SK-N-SH treated with all-trans-retinoic acid at 6 μM for 48 hours (cell line): ENCODE measurements around the gene LRP11.
"Not testable (repeated sequence)": the region's sequence is repeated elsewhere in the genome, so short reads cannot be mapped to it uniquely, and the experiment has no call there.

ENCODE experiments used
- ATAC-seq: fragments of 200-7000 bp; cut with Tn5 transposase; 3 replicates; pipeline ENCODE4 v1.9.1; 2020; ENCODE audit warnings: mild to moderate bottlenecking, moderate library complexity
- ARNTL ChIP-seq: fragments of 450-650 bp; formaldehyde crosslinking; IDR thresholded peaks from 2 replicates; pipeline ENCODE4 v1.5.0; 2020; ENCODE audit warnings: low read depth, mild to moderate bottlenecking, moderate library complexity, borderline replicate concordance
- BACH2 ChIP-seq: fragments of 250-450 bp; sonication (Bioruptor Pico); IDR thresholded peaks from 2 replicates; pipeline ENCODE4 v1.9.0; 2021; ENCODE audit warnings: mild to moderate bottlenecking, borderline replicate concordance
- CSDC2 ChIP-seq: fragments of 250-450 bp; sonication (Bioruptor Pico); IDR thresholded peaks from 2 replicates; pipeline ENCODE4 v1.5.0; 2020; ENCODE audit warnings: mild to moderate bottlenecking, moderate library complexity
- ESRRG ChIP-seq: fragments of 250-450 bp; sonication (Bioruptor Pico); IDR thresholded peaks from 2 replicates; pipeline ENCODE4 v1.6.1; 2021; ENCODE audit warnings: mild to moderate bottlenecking
- GLIS3 ChIP-seq: fragments of 250-450 bp; sonication (Bioruptor Pico); IDR thresholded peaks from 2 replicates; pipeline ENCODE4 v1.5.0; 2020; ENCODE audit warnings: mild to moderate bottlenecking, moderate library complexity
- ISL1 ChIP-seq: fragments of 250-450 bp; sonication (Bioruptor Pico); IDR thresholded peaks from 2 replicates; pipeline ENCODE4 v2.1.2; 2022; ENCODE audit warnings: mild to moderate bottlenecking, moderate library complexity
- OSR1 ChIP-seq: fragments of 250-450 bp; sonication (Bioruptor Pico); IDR thresholded peaks from 2 replicates; pipeline ENCODE4 v1.8.0; 2022; ENCODE audit warnings: moderate library complexity, mild to moderate bottlenecking, inconsistent platforms
- POU6F1 ChIP-seq: fragments of 250-450 bp; sonication (Bioruptor Pico); IDR thresholded peaks from 2 replicates; pipeline ENCODE4 v1.8.0; 2021; ENCODE audit warnings: low read depth, mild to moderate bottlenecking, moderate library complexity, borderline replicate concordance
- PPARA ChIP-seq: fragments of 250-450 bp; sonication (Bioruptor Pico); IDR thresholded peaks from 2 replicates; pipeline ENCODE4 v1.5.0; 2020; ENCODE audit warnings: mild to moderate bottlenecking, borderline replicate concordance
- RARB ChIP-seq: fragments of 250-450 bp; sonication (Bioruptor Pico); IDR thresholded peaks from 2 replicates; pipeline ENCODE4 v1.8.0; 2021; ENCODE audit warnings: mild to moderate bottlenecking, moderate library complexity
- SNAI2 ChIP-seq: fragments of 250-450 bp; sonication (Bioruptor Pico); IDR thresholded peaks from 2 replicates; pipeline ENCODE4 v1.5.0; 2020; ENCODE audit warnings: mild to moderate bottlenecking, moderate library complexity
- TCF4 ChIP-seq: fragments of 250-450 bp; sonication (Bioruptor Pico); IDR thresholded peaks from 2 replicates; pipeline ENCODE4 v1.8.0; 2021; ENCODE audit warnings: mild to moderate bottlenecking, moderate library complexity, borderline replicate concordance
- TOX ChIP-seq: fragments of 250-450 bp; sonication (Bioruptor Pico); IDR thresholded peaks from 2 replicates; pipeline ENCODE4 v1.8.0; 2021; ENCODE audit warnings: mild to moderate bottlenecking, moderate library complexity, borderline replicate concordance
- TSHZ2 ChIP-seq: fragments of 250-450 bp; sonication (Bioruptor Pico); IDR thresholded peaks from 2 replicates; pipeline ENCODE4 v1.5.0; 2020; ENCODE audit warnings: mild to moderate bottlenecking, moderate library complexity
- ZC3H10 ChIP-seq: fragments of 250-450 bp; sonication (Bioruptor Pico); IDR thresholded peaks from 2 replicates; pipeline ENCODE4 v1.5.1; 2021; ENCODE audit warnings: mild to moderate bottlenecking, moderate library complexity
- ZFP3 ChIP-seq: fragments of 250-450 bp; sonication (Bioruptor Pico); IDR thresholded peaks from 2 replicates; pipeline ENCODE4 v1.5.0; 2020; ENCODE audit warnings: mild to moderate bottlenecking, moderate library complexity
- ZFP30 ChIP-seq: fragments of 450-650 bp; formaldehyde crosslinking; IDR thresholded peaks from 2 replicates; pipeline ENCODE4 v1.5.0; 2022; ENCODE audit warnings: mild to moderate bottlenecking, moderate library complexity
- ZNF565 ChIP-seq: fragments of 450-650 bp; formaldehyde crosslinking; conservative IDR thresholded peaks from 2 replicates; pipeline ENCODE4 v1.5.0; 2020; ENCODE audit warnings: low read depth, mild to moderate bottlenecking, moderate library complexity
- ZNF70 ChIP-seq: fragments of 450-650 bp; formaldehyde crosslinking; IDR thresholded peaks from 2 replicates; pipeline ENCODE4 v1.5.0; 2020; ENCODE audit warnings: mild to moderate bottlenecking, moderate library complexity
- ZNF8 ChIP-seq: fragments of 450-650 bp; formaldehyde crosslinking; IDR thresholded peaks from 2 replicates; pipeline ENCODE4 v1.5.0; 2020; ENCODE audit warnings: mild to moderate bottlenecking, moderate library complexity
- TF ChIP-seq, protein P1 (sequence below): fragments of 250-450 bp; sonication (Bioruptor Pico); IDR thresholded peaks from 2 replicates; pipeline ENCODE4 v1.5.1; 2021; ENCODE audit warnings: mild to moderate bottlenecking, moderate library complexity
- TF ChIP-seq, protein P2 (sequence below): fragments of 250-450 bp; sonication (Bioruptor Pico); IDR thresholded peaks from 2 replicates; pipeline ENCODE4 v1.5.1; 2020; ENCODE audit warnings: low read depth, mild to moderate bottlenecking, moderate library complexity

LRP11 gene

GRCh38 chr6:149896491-149896890 lies 32.3 kb upstream of the LRP11 start:
- no peak for TF ChIP-seq ZNF8
- no peak for TF ChIP-seq RARB (CRISPR knock-in tag)
- no peak for TF ChIP-seq TSHZ2
- no peak for TF ChIP-seq ZNF565
- TF ChIP-seq ZNF70 (CRISPR knock-in tag), result no peak
- TF ChIP-seq PPARA (CRISPR knock-in tag), result no peak
- ATAC-seq, result peak; percentile 41

- ATAC-seq, result peak; percentile 31
- no peak for TF ChIP-seq ESRRG (CRISPR knock-in tag)
- TF ChIP-seq, all 23 proteins: peak for 0
Observed at GRCh38 chr6:149895833-149896271, 31.7 kb upstream of the LRP11 start.

DNA sequence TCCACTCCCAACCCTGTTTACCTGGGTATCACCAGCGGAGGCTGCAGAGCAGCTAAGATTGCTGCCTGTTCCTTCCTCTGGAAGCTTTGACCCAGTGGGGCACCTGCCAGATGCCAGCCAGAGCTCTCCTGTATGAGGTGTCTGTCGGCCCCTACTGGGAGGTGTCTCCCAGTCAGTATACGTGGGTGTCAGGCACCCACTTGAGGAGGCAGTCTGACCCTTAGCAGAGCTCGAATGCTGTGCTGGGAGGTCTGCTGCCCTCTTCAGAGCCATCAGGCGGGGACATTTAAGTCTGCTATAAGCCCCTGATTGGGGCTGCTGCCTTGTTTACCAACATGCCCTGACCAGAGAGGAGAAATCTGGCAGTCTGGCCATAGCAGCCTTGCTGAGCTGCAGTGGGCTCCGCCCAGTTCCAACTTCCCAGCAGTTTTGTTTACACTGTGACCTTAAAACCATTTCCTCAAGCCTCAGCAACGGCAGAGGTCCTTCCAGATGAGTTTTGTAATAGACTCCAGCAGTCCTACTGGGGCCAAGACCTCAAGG lies 31.0 kb upstream of the LRP11 start:
- no peak for TF ChIP-seq ZFP30 (CRISPR knock-in tag)
- no peak for TF ChIP-seq TCF4
- no peak for TF ChIP-seq POU6F1 (CRISPR knock-in tag)
- no peak for TF ChIP-seq BACH2 (CRISPR knock-in tag)
- TF ChIP-seq SNAI2 (CRISPR knock-in tag), result no peak
- no peak for TF ChIP-seq ZNF565
- no peak for TF ChIP-seq PPARA (CRISPR knock-in tag)
- peak; percentile 17 for ATAC-seq

DNA sequence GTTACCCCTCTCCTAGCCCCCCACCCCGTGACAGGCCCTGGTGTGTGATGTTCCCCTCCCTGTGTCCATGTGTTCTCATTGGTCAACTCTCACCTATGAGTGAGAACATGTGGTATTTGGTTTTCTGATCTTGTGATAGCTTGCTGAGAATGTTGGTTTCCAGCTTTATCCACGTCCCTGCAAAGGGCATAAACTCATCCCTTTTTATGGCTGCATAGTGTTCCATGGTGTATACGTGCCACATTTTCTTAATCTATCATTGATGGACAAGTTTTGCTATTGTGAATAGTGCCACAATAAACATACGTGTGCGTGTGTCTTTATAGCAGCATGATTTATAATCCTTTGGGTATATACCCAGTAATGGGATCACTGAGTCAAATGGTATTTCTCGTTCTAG lies 27.7 kb upstream of the LRP11 start:
- not testable (repeated sequence) for ATAC-seq

DNA sequence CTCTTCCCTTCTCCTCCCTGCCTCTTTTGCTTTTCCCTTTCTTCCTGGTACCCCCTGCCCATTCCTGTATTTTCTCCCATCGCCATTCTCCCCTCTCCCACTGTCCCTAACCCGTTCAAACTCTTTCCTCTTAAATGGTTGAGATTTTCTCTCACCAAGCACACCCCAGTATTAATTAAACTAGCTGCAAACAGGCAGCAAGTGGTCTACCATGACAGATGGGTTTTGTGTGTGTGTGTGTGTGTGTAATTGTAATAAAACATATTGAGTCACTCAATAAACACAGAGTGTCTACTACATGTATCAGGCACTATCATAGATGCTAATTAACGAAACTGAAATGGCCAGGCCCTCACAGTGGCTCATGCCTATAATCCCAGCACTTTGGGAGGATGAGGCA lies 27.1 kb upstream of the LRP11 start:
- TF ChIP-seq, protein P1, sequence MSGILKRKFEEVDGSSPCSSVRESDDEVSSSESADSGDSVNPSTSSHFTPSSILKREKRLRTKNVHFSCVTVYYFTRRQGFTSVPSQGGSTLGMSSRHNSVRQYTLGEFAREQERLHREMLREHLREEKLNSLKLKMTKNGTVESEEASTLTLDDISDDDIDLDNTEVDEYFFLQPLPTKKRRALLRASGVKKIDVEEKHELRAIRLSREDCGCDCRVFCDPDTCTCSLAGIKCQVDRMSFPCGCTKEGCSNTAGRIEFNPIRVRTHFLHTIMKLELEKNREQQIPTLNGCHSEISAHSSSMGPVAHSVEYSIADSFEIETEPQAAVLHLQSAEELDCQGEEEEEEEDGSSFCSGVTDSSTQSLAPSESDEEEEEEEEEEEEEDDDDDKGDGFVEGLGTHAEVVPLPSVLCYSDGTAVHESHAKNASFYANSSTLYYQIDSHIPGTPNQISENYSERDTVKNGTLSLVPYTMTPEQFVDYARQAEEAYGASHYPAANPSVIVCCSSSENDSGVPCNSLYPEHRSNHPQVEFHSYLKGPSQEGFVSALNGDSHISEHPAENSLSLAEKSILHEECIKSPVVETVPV, result no peak
- no peak for TF ChIP-seq ZNF565
- no peak for TF ChIP-seq POU6F1 (CRISPR knock-in tag)
- TF ChIP-seq ZC3H10 (CRISPR knock-in tag), result no peak
- no peak for TF ChIP-seq TOX (CRISPR knock-in tag)
- TF ChIP-seq RARB (CRISPR knock-in tag), result no peak
- TF ChIP-seq TSHZ2, result no peak
- no peak for TF ChIP-seq OSR1 (CRISPR knock-in tag)
- no peak for TF ChIP-seq ARNTL
- TF ChIP-seq GLIS3, result no peak
- TF ChIP-seq, protein P2, sequence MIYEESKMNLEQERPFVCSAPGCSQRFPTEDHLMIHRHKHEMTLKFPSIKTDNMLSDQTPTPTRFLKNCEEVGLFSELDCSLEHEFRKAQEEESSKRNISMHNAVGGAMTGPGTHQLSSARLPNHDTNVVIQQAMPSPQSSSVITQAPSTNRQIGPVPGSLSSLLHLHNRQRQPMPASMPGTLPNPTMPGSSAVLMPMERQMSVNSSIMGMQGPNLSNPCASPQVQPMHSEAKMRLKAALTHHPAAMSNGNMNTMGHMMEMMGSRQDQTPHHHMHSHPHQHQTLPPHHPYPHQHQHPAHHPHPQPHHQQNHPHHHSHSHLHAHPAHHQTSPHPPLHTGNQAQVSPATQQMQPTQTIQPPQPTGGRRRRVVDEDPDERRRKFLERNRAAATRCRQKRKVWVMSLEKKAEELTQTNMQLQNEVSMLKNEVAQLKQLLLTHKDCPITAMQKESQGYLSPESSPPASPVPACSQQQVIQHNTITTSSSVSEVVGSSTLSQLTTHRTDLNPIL, result no peak
- no peak for TF ChIP-seq CSDC2 (CRISPR knock-in tag)
- no peak for TF ChIP-seq ZNF70 (CRISPR knock-in tag)
- TF ChIP-seq SNAI2 (CRISPR knock-in tag), result no peak
- no peak for TF ChIP-seq ZFP3
- TF ChIP-seq BACH2 (CRISPR knock-in tag), result no peak
- no peak for TF ChIP-seq ZFP30 (CRISPR knock-in tag)
- TF ChIP-seq ISL1, result no peak
- no peak for TF ChIP-seq TCF4
- no peak for TF ChIP-seq ESRRG (CRISPR knock-in tag)
- no peak for ATAC-seq
